Measurements from ENCODE around the gene RBFOX2. TPM values are rescaled to one million over a fixed set of nuclear protein-coding genes. Genes with fewer than 3 reads are reported as not detected.

Gene RBFOX2
- total RNA-seq, 3 donors from 2014 or later, result 63.4 to 97.3 (median 85.5) TPM

DNA sequence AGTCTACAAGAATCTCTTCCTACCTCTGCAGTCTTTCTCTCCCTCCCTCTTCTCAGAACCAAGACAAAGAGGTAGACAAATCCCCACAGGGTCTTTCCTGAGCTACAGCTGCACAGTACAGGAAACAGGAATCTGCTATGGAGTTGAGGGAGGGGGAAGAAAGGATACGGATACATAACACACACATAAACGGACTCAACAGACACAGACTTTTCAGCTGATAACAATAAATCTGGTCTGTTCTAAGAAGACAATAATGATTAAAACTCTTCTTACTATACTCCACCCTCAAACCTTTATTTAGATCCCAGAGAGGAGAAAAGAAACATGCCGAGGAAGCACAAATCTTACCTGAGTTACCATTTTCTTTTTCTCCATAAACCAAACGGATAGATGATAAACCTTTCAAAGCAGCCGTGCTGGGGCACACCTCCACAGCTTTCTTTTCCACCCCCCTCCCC is 188.8 kb downstream of the RBFOX2 start:
- no peak for TF ChIP-seq POLR2A (IDR thresholded peaks at IDR 0.05)
- TF ChIP-seq, protein P1, sequence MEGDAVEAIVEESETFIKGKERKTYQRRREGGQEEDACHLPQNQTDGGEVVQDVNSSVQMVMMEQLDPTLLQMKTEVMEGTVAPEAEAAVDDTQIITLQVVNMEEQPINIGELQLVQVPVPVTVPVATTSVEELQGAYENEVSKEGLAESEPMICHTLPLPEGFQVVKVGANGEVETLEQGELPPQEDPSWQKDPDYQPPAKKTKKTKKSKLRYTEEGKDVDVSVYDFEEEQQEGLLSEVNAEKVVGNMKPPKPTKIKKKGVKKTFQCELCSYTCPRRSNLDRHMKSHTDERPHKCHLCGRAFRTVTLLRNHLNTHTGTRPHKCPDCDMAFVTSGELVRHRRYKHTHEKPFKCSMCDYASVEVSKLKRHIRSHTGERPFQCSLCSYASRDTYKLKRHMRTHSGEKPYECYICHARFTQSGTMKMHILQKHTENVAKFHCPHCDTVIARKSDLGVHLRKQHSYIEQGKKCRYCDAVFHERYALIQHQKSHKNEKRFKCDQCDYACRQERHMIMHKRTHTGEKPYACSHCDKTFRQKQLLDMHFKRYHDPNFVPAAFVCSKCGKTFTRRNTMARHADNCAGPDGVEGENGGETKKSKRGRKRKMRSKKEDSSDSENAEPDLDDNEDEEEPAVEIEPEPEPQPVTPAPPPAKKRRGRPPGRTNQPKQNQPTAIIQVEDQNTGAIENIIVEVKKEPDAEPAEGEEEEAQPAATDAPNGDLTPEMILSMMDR (IDR thresholded peaks at IDR 0.05), result no peak
- no peak for TF ChIP-seq POLR2AphosphoS5 (IDR thresholded peaks at IDR 0.05)
- Histone ChIP-seq H3K4me1 (peaks cover 0 to 16% of the 10 kb centered on the region in 2 donors), H3K9me3 (no peaks in the 10 kb centered on the region), H3K27me3 (no peaks in the 10 kb centered on the region), H3K4me3 (peak overlapping the region; percentile 46 to 68 (median 49)), H3K27ac (peak overlapping the region; percentile 61 to 83), H3K36me3 (no peaks in the 10 kb centered on the region)
- intact Hi-C loops (cut with DNase I; ENCODE audit: low total_unique reads), result no loop called here
- DNase-seq (ENCODE audit: low spot score in 2 of 2), result no peak

DNA sequence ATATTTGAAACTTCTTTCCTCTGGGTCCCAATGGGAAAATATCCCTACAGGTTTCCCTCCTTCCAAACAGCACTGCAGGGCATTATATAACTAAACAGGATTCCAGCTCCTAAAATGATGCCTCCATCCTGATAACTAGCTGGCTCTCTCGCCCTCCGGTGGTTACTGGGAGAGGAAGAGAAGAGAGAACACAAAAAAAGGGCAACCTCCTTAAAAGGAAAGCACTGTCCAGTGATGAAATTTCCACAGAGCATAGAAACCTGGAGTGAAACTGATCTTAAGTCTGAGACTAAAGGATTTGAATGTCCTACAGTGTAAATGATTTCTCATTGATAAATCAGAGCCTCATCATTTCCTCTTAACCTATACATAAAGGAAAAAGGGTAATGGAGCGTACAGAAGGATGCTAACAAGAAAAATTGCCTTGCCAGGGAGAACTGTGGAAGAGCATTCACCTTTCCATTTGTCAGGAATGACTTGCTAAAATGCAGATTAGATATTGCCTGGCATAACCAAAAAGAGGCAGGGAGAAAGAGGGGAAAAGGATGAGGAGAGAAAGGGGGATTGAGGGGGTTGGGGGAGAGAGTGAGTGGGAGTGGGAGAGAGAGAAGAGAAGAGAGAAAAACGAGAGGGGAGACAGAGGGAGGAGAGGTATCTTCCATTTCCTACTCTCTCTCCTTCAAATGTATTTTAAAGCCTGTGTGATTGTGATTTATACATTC is 189.6 kb downstream of the RBFOX2 start:
- Histone ChIP-seq H3K4me1 (peaks cover 0 to 16% of the 10 kb centered on the region in 2 donors), H3K27ac (peak overlapping the region; percentile 61 to 83), H3K4me3 (peak overlapping the region; percentile 46 to 68 (median 49)), H3K9me3 (no peaks in the 10 kb centered on the region), H3K27me3 (no peaks in the 10 kb centered on the region), H3K36me3 (no peaks in the 10 kb centered on the region)
- intact Hi-C loops (cut with DNase I; ENCODE audit: low total_unique reads), result no loop called here
- TF ChIP-seq POLR2A (IDR thresholded peaks at IDR 0.05), result no peak
- TF ChIP-seq, protein P1 (IDR thresholded peaks at IDR 0.05), result no peak
- no peak for TF ChIP-seq POLR2AphosphoS5 (IDR thresholded peaks at IDR 0.05)
- no peak for DNase-seq (ENCODE audit: low spot score in 2 of 2)

DNA sequence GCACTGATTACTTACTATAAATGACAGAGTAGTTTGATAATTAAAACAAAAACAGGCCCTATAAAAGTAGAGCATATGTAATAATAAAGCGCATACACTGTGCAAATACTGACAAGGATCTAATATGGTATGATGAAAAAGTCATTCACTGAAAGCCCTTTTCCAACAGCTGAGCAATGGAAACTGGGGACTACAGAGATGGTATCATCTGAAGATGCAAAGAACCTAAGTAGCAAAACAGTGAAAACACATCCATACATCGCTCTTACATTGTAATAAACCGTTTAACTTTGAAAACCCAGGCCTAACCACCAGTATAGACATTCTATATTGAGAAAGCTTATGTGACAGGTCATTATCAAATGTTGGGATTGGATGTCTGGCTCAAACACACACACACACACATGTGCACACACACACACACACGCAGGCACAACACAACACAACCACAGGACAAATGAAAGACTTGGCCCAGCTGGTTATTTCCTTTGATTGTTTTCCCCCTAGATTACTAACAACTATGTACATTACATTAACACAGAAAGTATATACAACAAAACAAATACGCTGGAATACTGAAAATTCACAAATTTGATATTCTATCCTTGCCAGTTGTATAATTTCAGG is 191.4 kb downstream of the RBFOX2 start:
- DNase-seq (ENCODE audit: low spot score in 2 of 2), result no peak
- H3K4me1 ChIP-seq, result peaks cover 0 to 16% of the 10 kb centered on the region in 2 donors
- no peaks in the 10 kb centered on the region for H3K27me3 ChIP-seq
- intact Hi-C loops (cut with DNase I; ENCODE audit: low total_unique reads), result no loop called here
- peak overlapping the region; percentile 0 to 5 for H3K27ac ChIP-seq
- no peaks in the 10 kb centered on the region for H3K36me3 ChIP-seq
- TF ChIP-seq POLR2A (IDR thresholded peaks at IDR 0.05) (no peak), POLR2AphosphoS5 (IDR thresholded peaks at IDR 0.05) (no peak)
- TF ChIP-seq, protein P1 (IDR thresholded peaks at IDR 0.05), result no peak
- H3K4me3 ChIP-seq, result no peak overlapping the region
- H3K9me3 ChIP-seq, result no peaks in the 10 kb centered on the region

DNA sequence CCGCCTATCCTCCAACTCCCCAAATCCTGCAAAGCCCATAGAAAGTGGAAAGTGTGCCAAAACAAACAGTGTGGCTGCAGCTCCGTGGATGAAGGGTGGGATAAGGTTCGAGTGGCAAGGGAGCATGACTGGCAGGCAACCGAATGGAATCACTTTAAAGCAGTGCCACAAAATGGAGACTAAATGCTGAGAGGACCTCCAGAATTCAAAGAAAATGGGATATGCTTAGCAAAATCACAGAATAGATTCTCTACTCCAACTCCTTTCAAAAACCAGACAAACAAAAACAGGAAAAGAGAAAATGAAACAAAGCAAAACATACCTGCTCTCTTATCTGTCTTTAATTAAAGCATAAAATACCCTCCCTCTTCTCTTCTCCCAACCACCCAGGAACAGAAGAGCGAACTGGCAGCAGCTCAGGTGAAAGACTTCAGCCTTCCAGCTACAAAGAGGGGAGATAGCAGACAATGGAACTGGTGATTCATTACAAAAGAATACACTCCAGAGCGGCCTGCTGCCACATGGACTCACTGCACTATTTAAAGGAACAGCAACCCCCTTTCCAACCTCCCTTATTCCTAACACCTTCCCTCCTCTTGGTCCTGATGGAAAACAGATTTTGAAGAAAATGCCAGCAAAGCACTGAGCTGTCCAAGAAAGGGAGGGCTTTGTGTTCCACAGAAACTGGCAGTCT is 192.5 kb downstream of the RBFOX2 start:
- H3K9me3 ChIP-seq, result no peaks in the 10 kb centered on the region
- H3K4me3 ChIP-seq, result peak overlapping the region; percentile 30 to 53 (median 43)
- DNase-seq (ENCODE audit: low spot score in 2 of 2), result peak in 1 of 2 donors; percentile 41
- H3K27ac ChIP-seq, result peak overlapping the region; percentile 75 to 77
- H3K4me1 ChIP-seq, result peaks cover 0 to 16% of the 10 kb centered on the region in 2 donors
- intact Hi-C loops (cut with DNase I; ENCODE audit: low total_unique reads), result no loop called here
- no peaks in the 10 kb centered on the region for H3K27me3 ChIP-seq
- TF ChIP-seq, protein P1 (IDR thresholded peaks at IDR 0.05), result no peak
- no peak for TF ChIP-seq POLR2A (IDR thresholded peaks at IDR 0.05)
- no peak for TF ChIP-seq POLR2AphosphoS5 (IDR thresholded peaks at IDR 0.05)
- H3K36me3 ChIP-seq, result no peaks in the 10 kb centered on the region

Measured in breast epithelium (tissue), 4 donors.